Mesendoderm (in vitro differentiated cells): Measurements from ENCODE around the gene RAB17.

Source experiments
- DNase-seq: peaks from one replicate; pipeline ENCODE4 v3.0.0; 2013
- H2AK5ac ChIP-seq: 2 replicates; pipeline ENCODE4 v1.6.1; 2013; ENCODE audit warnings: low read length, inconsistent platforms
- H2BK120ac ChIP-seq: 2 replicates; pipeline ENCODE4 v1.6.1; 2013; ENCODE audit warnings: low read depth, mild to moderate bottlenecking, low read length, moderate library complexity, mixed read lengths
- H2BK15ac ChIP-seq: replicated peaks from 2 replicates; pipeline ENCODE4 v1.6.1; 2013; ENCODE audit warnings: low read depth, mild to moderate bottlenecking, moderate library complexity
- H2BK5ac ChIP-seq: 2 replicates; pipeline ENCODE4 v1.6.1; 2013; ENCODE audit warnings: low read length, inconsistent platforms
- H3K18ac ChIP-seq: 2 replicates; pipeline ENCODE4 v1.6.1; 2013; ENCODE audit warnings: mild to moderate bottlenecking, low read length, mixed read lengths
- H3K23ac ChIP-seq: one replicate; pipeline ENCODE4 v1.6.1; 2013; ENCODE audit warnings: low read length
- H3K27ac ChIP-seq: 2 replicates; pipeline ENCODE4 v1.5.1; 2013; ENCODE audit warnings: low read depth, mild to moderate bottlenecking, inconsistent platforms, low read length, moderate library complexity
- H3K27me3 ChIP-seq: 2 replicates; pipeline ENCODE4 v1.6.1; 2013; ENCODE audit warnings: low read length, control low read depth, mild to moderate bottlenecking, inconsistent platforms; ENCODE audit not compliant: insufficient read depth, poor library complexity
- H3K36me3 ChIP-seq: 2 replicates; pipeline ENCODE4 v1.6.1; 2013; ENCODE audit warnings: low read length, inconsistent platforms; ENCODE audit not compliant: control insufficient read depth, insufficient read depth
- H3K4ac ChIP-seq: one replicate; pipeline ENCODE4 v1.6.1; 2013; ENCODE audit warnings: low read depth, mild to moderate bottlenecking, low read length, moderate library complexity
- H3K4me1 ChIP-seq: 2 replicates; pipeline ENCODE4 v1.6.1; 2013; ENCODE audit warnings: low read depth, low read length, inconsistent platforms; ENCODE audit not compliant: control insufficient read depth
- H3K4me2 ChIP-seq: 2 replicates; pipeline ENCODE4 v1.6.1; 2013; ENCODE audit warnings: low read length
- H3K4me3 ChIP-seq: 2 replicates; pipeline ENCODE4 v1.5.1; 2013; ENCODE audit warnings: mild to moderate bottlenecking, low read length
- H3K56ac ChIP-seq: one replicate; pipeline ENCODE4 v1.6.1; 2013; ENCODE audit warnings: low read length
- H3K79me1 ChIP-seq: 2 replicates; pipeline ENCODE4 v1.6.1; 2013; ENCODE audit warnings: low read length, inconsistent platforms
- H3K79me2 ChIP-seq: 2 replicates; pipeline ENCODE4 v1.6.1; 2013; ENCODE audit warnings: mild to moderate bottlenecking, low read length; ENCODE audit not compliant: control insufficient read depth, insufficient read depth
- H3K9ac ChIP-seq: 2 replicates; pipeline ENCODE4 v1.6.1; 2013; ENCODE audit warnings: low read length, inconsistent platforms
- H4K5ac ChIP-seq: one replicate; pipeline ENCODE4 v1.6.1; 2013; ENCODE audit warnings: low read length
- H4K8ac ChIP-seq: one replicate; pipeline ENCODE4 v1.6.1; 2013; ENCODE audit warnings: low read depth, mild to moderate bottlenecking, control low read depth, low read length, moderate library complexity
- WGBS: extraction: QIAGEN DNeasy Blood & Tissue Kit; methylation state at CpG from one replicate; pipeline ENCODE4 v1.1.7; 2013; ENCODE audit warnings: low lambda C conversion rate, missing lambda C conversion rate; ENCODE audit not compliant: insufficient coverage; ENCODE audit errors: extremely low coverage; 5-methylcytosine and 5-hydroxymethylcytosine counted together

RAB17 gene

GRCh38 chr2:237636578-237636977 is 46.0 kb upstream of the RAB17 start:
- peaks cover 2% of the 10 kb centered on the region for H3K4me1 ChIP-seq
- H3K79me2 ChIP-seq: peaks cover 26% of the 10 kb centered on the region
- no peak overlapping the region for H3K18ac ChIP-seq
- no peak overlapping the region for H3K4me2 ChIP-seq
- no peak overlapping the region for H2BK15ac ChIP-seq
- no peak overlapping the region for H3K27ac ChIP-seq
- no CpG with 5 or more reads among the region's 1 CpG for WGBS
- H4K8ac ChIP-seq: no peak overlapping the region
- no peak overlapping the region for H3K4ac ChIP-seq
- no peak overlapping the region for H3K4me3 ChIP-seq
- DNase-seq: no peak
- no peak overlapping the region for H2BK5ac ChIP-seq
- H3K9ac ChIP-seq: no peak overlapping the region
- no peak overlapping the region for H3K23ac ChIP-seq
- H3K79me1 ChIP-seq: peaks cover 34% of the 10 kb centered on the region
- no peak overlapping the region for H2AK5ac ChIP-seq
- H2BK120ac ChIP-seq: no peak overlapping the region
- H3K56ac ChIP-seq: no peak overlapping the region
- H3K36me3 ChIP-seq: no peaks in the 10 kb centered on the region
- H4K5ac ChIP-seq: no peak overlapping the region
- no peaks in the 10 kb centered on the region for H3K27me3 ChIP-seq

GRCh38 chr2:237633061-237633561 is 42.6 kb upstream of the RAB17 start:
- no CpG with 5 or more reads among the region's 10 CpGs for WGBS
- Histone ChIP-seq H3K23ac (no peak overlapping the region), H4K8ac (no peak overlapping the region), H3K4me3 (no peak overlapping the region), H3K18ac (no peak overlapping the region), H3K79me2 (peaks cover 26% of the 10 kb centered on the region), H3K79me1 (peaks cover 27% of the 10 kb centered on the region), H2BK15ac (no peak overlapping the region), H3K4ac (no peak overlapping the region), H2BK5ac (no peak overlapping the region), H3K27me3 (no peaks in the 10 kb centered on the region), H2AK5ac (no peak overlapping the region), H3K9ac (no peak overlapping the region), H3K56ac (no peak overlapping the region), H4K5ac (no peak overlapping the region), H3K27ac (no peak overlapping the region), H3K36me3 (no peaks in the 10 kb centered on the region), H2BK120ac (no peak overlapping the region), H3K4me1 (peaks cover 5% of the 10 kb centered on the region), H3K4me2 (no peak overlapping the region)
- DNase-seq: no peak

DNA sequence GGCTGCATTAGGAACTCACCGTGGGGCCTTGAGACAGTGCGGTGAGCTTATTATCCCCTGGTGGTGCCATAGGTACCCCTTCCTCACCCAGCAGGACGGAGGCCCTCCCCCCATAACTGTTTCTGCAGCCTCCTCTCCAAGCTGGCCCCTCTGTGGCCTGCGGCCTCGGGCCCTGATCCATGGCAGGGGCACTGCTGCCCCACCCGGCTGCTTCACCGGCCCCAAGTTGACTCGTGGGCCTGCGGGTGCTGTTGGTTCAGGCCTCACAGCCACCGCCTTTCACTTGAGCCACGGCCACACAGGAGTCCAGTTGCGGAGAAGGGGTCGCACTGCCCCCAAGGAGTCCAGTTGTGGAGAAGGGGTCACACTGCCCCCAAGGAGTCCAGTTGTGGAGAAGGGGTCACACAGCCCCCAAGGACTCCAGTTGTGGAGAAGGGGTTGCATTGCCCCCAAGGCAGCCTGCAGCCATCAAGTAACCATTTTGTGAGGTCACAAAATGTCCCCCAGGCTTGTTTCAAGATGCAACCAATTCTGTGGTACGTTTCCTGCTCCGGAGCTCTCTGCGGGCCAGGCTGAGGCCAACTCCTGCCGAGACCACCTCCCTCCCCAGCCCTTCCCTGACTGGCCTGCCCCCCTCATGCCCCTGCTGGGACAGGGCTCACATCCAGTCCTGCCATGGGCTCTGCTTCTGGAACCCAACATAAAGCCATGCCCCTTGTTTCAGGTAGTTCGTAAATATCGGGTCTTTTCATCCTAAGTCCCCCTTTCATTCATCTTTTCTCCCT is 41.5 kb upstream of the RAB17 start:
- no peak overlapping the region for H4K5ac ChIP-seq
- no peak for DNase-seq
- no peak overlapping the region for H2BK120ac ChIP-seq
- no peak overlapping the region for H3K27ac ChIP-seq
- H3K36me3 ChIP-seq: no peaks in the 10 kb centered on the region
- H2BK5ac ChIP-seq: no peak overlapping the region
- H3K4me3 ChIP-seq: no peak overlapping the region
- no CpG with 5 or more reads among the region's 19 CpGs for WGBS
- H3K9ac ChIP-seq: no peak overlapping the region
- peaks cover 6% of the 10 kb centered on the region for H3K4me1 ChIP-seq
- H3K18ac ChIP-seq: no peak overlapping the region
- H2AK5ac ChIP-seq: no peak overlapping the region
- H3K79me2 ChIP-seq: peaks cover 28% of the 10 kb centered on the region
- H2BK15ac ChIP-seq: no peak overlapping the region
- H3K27me3 ChIP-seq: no peaks in the 10 kb centered on the region
- H3K4me2 ChIP-seq: no peak overlapping the region
- H3K23ac ChIP-seq: no peak overlapping the region
- H4K8ac ChIP-seq: no peak overlapping the region
- H3K4ac ChIP-seq: no peak overlapping the region
- H3K79me1 ChIP-seq: peaks cover 27% of the 10 kb centered on the region
- H3K56ac ChIP-seq: no peak overlapping the region

DNA sequence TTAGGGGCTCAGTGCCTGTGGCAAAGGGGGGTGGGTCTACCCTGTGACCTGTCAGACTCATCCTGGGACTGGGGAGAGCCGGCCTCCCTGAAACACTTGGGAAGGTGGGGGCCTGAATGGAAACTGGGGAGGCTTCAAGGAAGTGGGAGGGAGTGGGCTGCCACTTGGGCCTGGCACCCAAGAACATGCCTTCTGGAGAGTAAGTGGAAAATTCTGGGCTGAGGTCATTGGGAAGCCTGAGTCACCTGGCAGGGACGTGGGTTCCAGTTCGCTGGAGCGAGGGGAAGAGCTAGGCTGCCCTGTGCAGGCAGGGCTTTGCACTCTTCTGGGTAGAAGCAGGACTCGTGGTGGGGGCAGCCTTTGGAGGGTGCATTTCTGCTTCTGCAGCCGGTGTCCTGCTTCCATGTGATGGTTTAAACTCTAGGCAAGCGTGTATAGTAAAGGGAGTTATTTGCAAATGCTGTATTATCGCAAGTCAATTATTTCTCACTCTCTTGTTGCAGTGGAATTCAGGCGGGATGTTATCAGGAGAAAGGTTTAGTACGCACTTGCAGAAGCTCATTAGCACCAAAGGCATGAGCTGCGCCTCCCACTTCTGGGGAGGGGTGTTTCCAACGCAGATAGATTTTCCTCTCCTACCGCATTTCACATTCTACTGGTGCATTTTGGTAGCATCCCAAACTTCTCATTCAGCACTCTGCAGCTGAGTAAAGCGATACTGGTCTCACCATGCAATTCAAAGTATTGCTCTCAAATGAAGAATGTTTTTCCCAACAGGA is 40.7 kb upstream of the RAB17 start:
- no peak overlapping the region for H3K4ac ChIP-seq
- no peak overlapping the region for H3K4me2 ChIP-seq
- peaks cover 6% of the 10 kb centered on the region for H3K4me1 ChIP-seq
- WGBS: no CpG with 5 or more reads among the region's 14 CpGs
- H3K56ac ChIP-seq: no peak overlapping the region
- H3K4me3 ChIP-seq: no peak overlapping the region
- no peak overlapping the region for H3K23ac ChIP-seq
- H3K18ac ChIP-seq: no peak overlapping the region
- no peaks in the 10 kb centered on the region for H3K36me3 ChIP-seq
- H3K79me2 ChIP-seq: peaks cover 23% of the 10 kb centered on the region
- DNase-seq: no peak
- no peak overlapping the region for H4K5ac ChIP-seq
- no peak overlapping the region for H3K27ac ChIP-seq
- H3K79me1 ChIP-seq: peaks cover 24% of the 10 kb centered on the region
- no peak overlapping the region for H3K9ac ChIP-seq
- H2BK15ac ChIP-seq: no peak overlapping the region
- H4K8ac ChIP-seq: no peak overlapping the region
- no peak overlapping the region for H2BK120ac ChIP-seq
- H2BK5ac ChIP-seq: no peak overlapping the region
- no peaks in the 10 kb centered on the region for H3K27me3 ChIP-seq
- no peak overlapping the region for H2AK5ac ChIP-seq

GRCh38 chr2:237630216-237631000 is 39.9 kb upstream of the RAB17 start:
- Histone ChIP-seq H3K79me1 (peaks cover 24% of the 10 kb centered on the region), H2BK5ac (no peak overlapping the region), H3K79me2 (peaks cover 23% of the 10 kb centered on the region), H3K18ac (no peak overlapping the region), H3K27me3 (no peaks in the 10 kb centered on the region), H3K27ac (no peak overlapping the region), H3K23ac (no peak overlapping the region), H3K4me2 (no peak overlapping the region), H2BK15ac (no peak overlapping the region), H4K8ac (no peak overlapping the region), H3K4me3 (no peak overlapping the region), H2AK5ac (no peak overlapping the region), H3K4me1 (peaks cover 6% of the 10 kb centered on the region), H3K36me3 (no peaks in the 10 kb centered on the region), H3K4ac (no peak overlapping the region), H4K5ac (no peak overlapping the region), H3K56ac (no peak overlapping the region), H2BK120ac (no peak overlapping the region), H3K9ac (no peak overlapping the region)
- WGBS: no CpG with 5 or more reads among the region's 12 CpGs
- no peak for DNase-seq
